Left lung (tissue), 10 donors: ENCODE data around the gene WNT10A. TPM values are rescaled to one million over a fixed set of nuclear protein-coding genes. Genes with fewer than 3 reads are reported as not detected.

Experiments
- ATAC-seq: fragments of 200-7000 bp; cut with Tn5 transposase; one replicate; pipeline ENCODE4 v1.9.1; 2020; ENCODE audit warnings: moderate library complexity
- DNase-seq, 4 donors: peaks; one replicate each; pipeline ENCODE4 v3.0.0-alpha.2; 2013 to 2020
- H3K27ac ChIP-seq, 2 donors: fragments of 200-600 bp; sonication (generic) in 1 of 2; one replicate each; pipeline versions ENCODE4 v1.5.0 to v1.8.0; 2020 to 2021
- H3K27me3 ChIP-seq, 2 donors: fragments of 200-600 bp; sonication (generic) in 1 of 2; one replicate each; pipeline versions ENCODE4 v1.5.0 to v1.8.0; 2020 to 2021
- H3K36me3 ChIP-seq, 2 donors: fragments of 200-600 bp; sonication (generic) in 1 of 2; one replicate each; pipeline versions ENCODE4 v1.5.0 to v1.8.0; 2020 to 2021
- H3K4me1 ChIP-seq, 2 donors: fragments of 200-600 bp; one replicate each; pipeline ENCODE4 v1.8.0; 2021
- H3K4me3 ChIP-seq, 2 donors: fragments of 200-600 bp; sonication (generic) in 1 of 2; one replicate each; pipeline versions ENCODE4 v1.5.0 to v1.8.0; 2020 to 2021; ENCODE audit warnings: mild to moderate bottlenecking in 1 of 2
- H3K9me3 ChIP-seq, 2 donors: fragments of 200-600 bp; sonication (generic) in 1 of 2; one replicate each; pipeline versions ENCODE4 v1.5.0 to v1.8.0; 2020 to 2021
- CTCF ChIP-seq, 2 donors: fragments of 200-600 bp; sonication (generic) in 1 of 2; IDR thresholded peaks; one replicate each; pipeline versions ENCODE4 v1.5.0 to v1.8.0; 2021; ENCODE audit warnings: antibody characterized with exemption in 2 of 2
- intact Hi-C, 2 donors: fragments of 100-400 bp; cut with DNase I; formaldehyde crosslinking; loops; one replicate each; pipeline versions ENCODE4 v1.11.2 to v1.14.2; 2022
- polyA plus RNA-seq, 6 donors: library from polyadenylated mRNA; unstranded; fragments of 120-200 nt; gene quantifications; one replicate each; pipeline ENCODE4 v1.2.1, GENCODE V29; 2013; ENCODE audit not compliant: insufficient read length in 6 of 6
- total RNA-seq, 2 donors: library from RNA; stranded (reverse); fragmentation: NEBNext Ultra II Directional; extraction: Animal tissue kit (Norgen Biotek cat#: 25700); gene quantifications; one replicate each; pipeline ENCODE4 v1.2.1, GENCODE V29; 2021
- donor health status: DM: no; HTN: yes; CAD: no.
- donor health status: DM: no; HTN: no; CAD: no.

WNT10A gene
- total and polyA plus RNA-seq, 8 donors = 0.17 to 1.1 (median 0.38) TPM; not detected in 1

- TF ChIP-seq CTCF (IDR thresholded peaks at IDR 0.05) = no peak
- intact Hi-C loops = no loop called here
- no peak for ATAC-seq
- Histone ChIP-seq H3K9me3 (no peaks in the 10 kb centered on the region), H3K4me3 (no peak overlapping the region), H3K4me1 (peaks cover 0 to 10% of the 10 kb centered on the region in 2 donors), H3K27ac (no peak overlapping the region), H3K36me3 (no peaks in the 10 kb centered on the region), H3K27me3 (peaks cover 37 to 98% of the 10 kb centered on the region in 2 donors)
- no peak for DNase-seq
Observed at GRCh38 chr2:218854860-218855259, 25.8 kb upstream of the WNT10A start.

- peaks cover 43 to 98% of the 10 kb centered on the region in 2 donors for H3K27me3 ChIP-seq
Observed at GRCh38 chr2:218855305-218856166, 25.1 kb upstream of the WNT10A start.

GRCh38 chr2:218856167-218856895, 24.3 kb upstream of the WNT10A start:
- Histone ChIP-seq H3K4me3 (no peak overlapping the region), H3K27me3 (peaks cover 51 to 99% of the 10 kb centered on the region in 2 donors), H3K4me1 (peaks cover 9 to 20% of the 10 kb centered on the region in 2 donors), H3K27ac (no peak overlapping the region), H3K36me3 (no peaks in the 10 kb centered on the region), H3K9me3 (no peaks in the 10 kb centered on the region)
- no peak for DNase-seq
- TF ChIP-seq CTCF (IDR thresholded peaks at IDR 0.05) = no peak
- ATAC-seq = no peak
- intact Hi-C loops = no loop called here

More at GRCh38 chr2:218855305-218856166, 25.1 kb upstream of the WNT10A start:
- intact Hi-C loops = no loop called here
- Histone ChIP-seq H3K27ac (no peak overlapping the region), H3K4me3 (no peak overlapping the region), H3K4me1 (peaks cover 7 to 17% of the 10 kb centered on the region in 2 donors), H3K9me3 (no peaks in the 10 kb centered on the region), H3K36me3 (no peaks in the 10 kb centered on the region)
- DNase-seq (no peak), ATAC-seq (no peak)
- no peak for TF ChIP-seq CTCF (IDR thresholded peaks at IDR 0.05)

- DNase-seq (no peak), ATAC-seq (no peak)
- Histone ChIP-seq H3K27ac (no peak overlapping the region), H3K27me3 (peaks cover 57 to 99% of the 10 kb centered on the region in 2 donors), H3K4me3 (no peak overlapping the region), H3K4me1 (peaks cover 9 to 20% of the 10 kb centered on the region in 2 donors), H3K9me3 (no peaks in the 10 kb centered on the region), H3K36me3 (no peaks in the 10 kb centered on the region)
- TF ChIP-seq CTCF (IDR thresholded peaks at IDR 0.05) = no peak
- intact Hi-C loops = no loop called here
Observed at GRCh38 chr2:218856896-218857243, 23.8 kb upstream of the WNT10A start.
